Breast epithelium (tissue), 3 donors: ENCODE data around the gene HADHB.

Experiments used
- POLR2A ChIP-seq: fragments of 450-650 bp; IDR thresholded peaks from one replicate; pipeline ENCODE4 v1.6.1; 2016; ENCODE audit warnings: antibody characterized with exemption, mild to moderate bottlenecking, moderate library complexity
- TF ChIP-seq, protein P1 (sequence below), 3 donors: fragments of 450-650 bp; IDR thresholded peaks; one replicate each; pipeline ENCODE4 v1.5.1; 2016 to 2017; ENCODE audit warnings: antibody characterized with exemption in 3 of 3, mild to moderate bottlenecking in 3 of 3, moderate library complexity in 3 of 3

DNA sequence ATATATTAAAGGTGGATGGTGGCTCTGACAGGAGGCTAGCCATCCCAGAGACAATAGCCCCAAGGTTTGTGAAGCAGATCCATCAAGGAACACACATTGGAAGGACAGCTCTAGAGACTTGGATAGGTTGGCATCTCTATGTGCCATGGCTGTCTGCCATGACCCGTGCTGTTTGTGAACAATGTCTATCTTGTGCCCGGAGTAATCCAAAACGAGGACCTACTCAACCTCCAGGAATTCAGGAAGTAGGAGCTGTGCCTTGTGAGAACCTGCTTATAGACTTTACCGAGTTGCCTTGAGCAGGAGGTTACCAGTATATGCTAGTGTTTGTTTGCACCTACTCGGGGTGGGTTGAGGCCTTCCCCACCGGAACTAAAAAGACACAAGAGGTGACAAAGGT, 58.1 kb downstream of the HADHB start:
- TF ChIP-seq, protein P1, sequence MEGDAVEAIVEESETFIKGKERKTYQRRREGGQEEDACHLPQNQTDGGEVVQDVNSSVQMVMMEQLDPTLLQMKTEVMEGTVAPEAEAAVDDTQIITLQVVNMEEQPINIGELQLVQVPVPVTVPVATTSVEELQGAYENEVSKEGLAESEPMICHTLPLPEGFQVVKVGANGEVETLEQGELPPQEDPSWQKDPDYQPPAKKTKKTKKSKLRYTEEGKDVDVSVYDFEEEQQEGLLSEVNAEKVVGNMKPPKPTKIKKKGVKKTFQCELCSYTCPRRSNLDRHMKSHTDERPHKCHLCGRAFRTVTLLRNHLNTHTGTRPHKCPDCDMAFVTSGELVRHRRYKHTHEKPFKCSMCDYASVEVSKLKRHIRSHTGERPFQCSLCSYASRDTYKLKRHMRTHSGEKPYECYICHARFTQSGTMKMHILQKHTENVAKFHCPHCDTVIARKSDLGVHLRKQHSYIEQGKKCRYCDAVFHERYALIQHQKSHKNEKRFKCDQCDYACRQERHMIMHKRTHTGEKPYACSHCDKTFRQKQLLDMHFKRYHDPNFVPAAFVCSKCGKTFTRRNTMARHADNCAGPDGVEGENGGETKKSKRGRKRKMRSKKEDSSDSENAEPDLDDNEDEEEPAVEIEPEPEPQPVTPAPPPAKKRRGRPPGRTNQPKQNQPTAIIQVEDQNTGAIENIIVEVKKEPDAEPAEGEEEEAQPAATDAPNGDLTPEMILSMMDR (IDR thresholded peaks at IDR 0.05), result no peak
- no peak for TF ChIP-seq POLR2A
